GM18520 (cell line): ENCODE measurements around the gene TM4SF18.

ENCODE experiments used
- ATAC-seq: cut with Tn5 transposase; IDR thresholded peaks from one replicate; pipeline ENCODE4 v1.9.1; 2021; ENCODE audit not compliant: unreplicated experiment

TM4SF18 gene

DNA sequence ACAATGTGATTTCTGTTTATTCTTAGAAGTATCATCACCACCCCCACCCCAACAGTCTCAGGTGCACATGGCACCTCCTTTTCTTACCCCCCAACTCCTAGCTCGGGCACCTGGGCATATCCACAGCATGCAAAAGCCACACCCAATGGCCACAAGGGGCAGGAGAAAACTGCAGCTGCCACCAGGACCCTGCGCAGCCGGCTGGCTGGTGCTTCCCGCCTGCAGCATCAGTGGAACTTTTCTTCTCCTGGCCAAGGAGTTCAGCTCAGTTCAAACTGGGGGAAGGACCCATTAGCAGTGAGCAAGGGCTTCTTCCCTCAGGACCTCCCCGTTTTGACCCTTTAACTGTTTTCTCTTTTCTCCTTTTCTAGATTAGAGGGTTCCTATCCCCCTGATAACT lies 44.8 kb downstream of the TM4SF18 start:
- ATAC-seq: no peak

DNA sequence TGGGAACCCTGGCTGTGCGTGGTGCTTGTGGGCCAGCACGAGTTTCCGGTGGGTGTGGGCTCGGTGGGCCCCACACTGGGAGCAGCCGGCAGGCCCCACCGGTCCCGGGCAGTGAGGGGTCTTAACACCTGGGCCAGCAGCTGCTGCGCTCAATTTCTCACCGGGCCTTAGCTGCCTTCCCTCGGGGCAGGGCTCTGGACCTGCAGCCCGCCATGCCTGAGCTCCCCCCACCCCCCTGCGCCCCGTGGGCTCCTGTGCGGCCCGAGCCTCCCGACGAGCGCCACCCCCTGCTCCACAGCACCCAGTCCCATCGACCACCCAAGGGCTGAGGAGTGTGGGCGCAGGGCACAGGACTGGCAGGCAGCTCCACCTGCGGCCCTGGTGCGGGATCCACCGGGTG lies 49.4 kb downstream of the TM4SF18 start:
- ATAC-seq: no peak

DNA sequence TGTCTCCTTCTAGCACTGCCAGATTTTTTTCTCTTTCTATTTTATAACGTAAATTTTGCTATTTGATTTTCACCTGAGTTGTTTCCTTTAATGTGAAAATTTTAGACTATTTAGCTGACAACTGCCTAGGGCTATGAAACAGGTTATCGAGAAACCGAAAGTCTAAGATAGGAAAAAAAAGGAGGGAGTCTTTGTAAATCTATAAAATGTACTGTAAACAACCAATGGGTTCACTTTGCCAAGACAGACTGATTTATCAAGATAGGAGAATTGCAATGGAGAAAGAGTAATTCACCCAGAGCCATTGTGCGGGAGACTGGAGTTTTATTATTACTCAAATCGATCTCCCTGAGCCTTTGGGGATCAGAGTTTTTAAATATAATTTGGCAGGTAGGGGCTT lies 50.0 kb downstream of the TM4SF18 start:
- ATAC-seq: no peak

DNA sequence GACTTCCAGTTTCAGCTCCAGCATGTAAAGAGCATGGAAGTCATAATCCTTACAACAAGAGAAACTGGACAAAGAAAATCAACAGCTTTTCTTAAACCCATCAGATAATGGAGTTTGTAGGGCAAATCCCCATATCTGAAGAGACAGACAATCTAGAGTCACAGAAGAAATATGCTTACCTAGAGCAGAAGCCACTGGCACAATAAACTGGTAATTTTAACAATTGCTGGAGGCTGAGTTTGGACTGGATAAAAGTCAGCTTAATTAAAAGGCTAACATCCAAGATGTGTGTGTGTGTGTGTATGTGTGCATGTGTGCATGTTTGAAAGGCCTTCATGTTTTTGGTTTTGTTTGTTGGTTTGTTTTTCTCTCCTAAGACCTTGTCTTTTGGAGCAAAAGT lies 50.6 kb downstream of the TM4SF18 start:
- no peak for ATAC-seq

DNA sequence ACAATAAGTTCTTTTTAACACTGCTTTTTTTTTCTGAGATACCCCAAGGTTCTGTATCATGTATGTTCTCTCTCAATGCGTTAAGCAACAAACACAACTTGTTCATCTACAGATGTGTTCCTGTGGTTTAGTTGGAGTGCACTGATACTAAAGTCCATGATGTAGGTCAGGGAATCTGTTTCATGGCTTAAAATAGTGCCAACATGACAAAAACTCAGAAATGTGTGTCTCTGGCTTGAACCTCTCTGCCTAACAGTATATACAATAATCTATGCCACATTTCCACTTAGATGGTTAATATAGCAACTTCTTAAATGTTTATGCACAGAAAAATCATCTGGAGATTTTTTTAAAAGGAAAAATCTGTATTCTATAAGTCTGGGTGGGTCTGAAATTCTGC lies 51.1 kb downstream of the TM4SF18 start:
- no peak for ATAC-seq

DNA sequence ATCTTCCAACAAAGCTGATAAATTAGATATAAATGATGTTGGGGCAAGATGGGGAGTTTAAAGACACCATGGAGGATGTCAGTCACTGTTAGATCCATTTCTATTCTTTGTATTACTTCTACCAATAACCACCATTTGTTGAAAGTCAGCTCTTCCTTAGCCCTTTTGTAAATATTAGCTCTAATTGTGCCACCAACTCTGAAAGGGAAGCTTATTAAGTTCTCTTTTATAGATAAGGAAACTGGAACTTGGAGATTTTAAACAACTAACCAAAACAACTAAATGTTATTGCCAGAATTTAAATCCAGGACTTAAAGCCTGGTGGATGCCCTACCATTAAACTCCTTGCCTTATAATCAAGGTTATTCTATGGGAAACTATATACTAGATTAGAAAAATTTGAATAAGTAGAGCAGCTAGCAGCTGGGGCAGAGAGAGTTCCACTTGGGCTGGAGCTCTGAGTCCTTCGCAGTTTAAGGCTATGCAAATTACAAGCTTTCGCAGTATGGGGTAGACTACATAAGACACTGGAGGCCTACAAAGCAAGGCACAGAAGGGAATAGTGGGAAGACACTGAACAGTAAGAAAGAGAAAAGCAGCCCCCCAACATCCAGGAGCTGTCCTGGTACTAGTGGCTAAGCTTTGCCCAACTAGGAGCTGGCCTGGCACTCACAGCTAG lies 52.6 kb downstream of the TM4SF18 start:
- ATAC-seq: no peak

DNA sequence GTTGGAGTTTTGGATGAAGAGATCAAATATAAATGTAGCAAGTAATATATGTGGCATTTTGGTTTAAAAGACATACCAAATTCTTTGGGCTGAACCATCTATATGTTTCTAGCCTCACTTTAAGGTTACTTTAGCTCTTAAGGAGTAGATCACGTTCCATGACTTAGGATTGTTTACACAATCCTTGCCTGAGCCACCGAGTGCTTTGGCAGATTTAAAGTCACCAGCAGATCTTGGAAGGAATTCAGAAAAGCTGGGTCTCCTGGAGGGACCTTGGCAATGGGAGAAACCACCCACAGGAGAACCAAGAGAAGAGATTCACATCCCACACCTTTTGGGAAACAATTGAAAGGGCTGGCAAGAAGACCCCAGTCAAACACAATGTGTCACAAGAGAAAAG lies 54.5 kb downstream of the TM4SF18 start:
- no peak for ATAC-seq

DNA sequence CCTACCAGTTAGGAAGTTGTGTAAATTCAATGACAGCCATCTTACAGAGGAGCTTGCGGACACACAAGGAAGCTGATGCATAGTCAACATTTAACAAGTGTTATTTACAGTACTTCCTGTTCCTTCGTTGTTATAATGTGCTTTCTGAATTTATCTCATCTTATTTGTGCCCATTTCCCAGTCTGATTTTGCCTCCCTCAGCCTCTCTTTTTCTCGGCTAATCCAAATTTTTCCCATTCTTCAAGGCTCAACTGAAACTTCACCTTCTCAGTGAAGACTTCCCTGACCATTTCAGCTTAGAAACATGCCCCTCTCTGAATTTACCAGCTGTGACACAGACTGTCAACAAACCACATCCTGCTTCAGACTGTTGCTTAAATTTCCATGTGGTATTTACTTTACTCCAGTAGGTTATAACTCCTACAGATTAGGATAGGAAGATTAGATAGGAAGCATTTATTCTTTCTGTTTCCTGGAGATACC lies 56.1 kb downstream of the TM4SF18 start:
- ATAC-seq: peak; percentile 47

DNA sequence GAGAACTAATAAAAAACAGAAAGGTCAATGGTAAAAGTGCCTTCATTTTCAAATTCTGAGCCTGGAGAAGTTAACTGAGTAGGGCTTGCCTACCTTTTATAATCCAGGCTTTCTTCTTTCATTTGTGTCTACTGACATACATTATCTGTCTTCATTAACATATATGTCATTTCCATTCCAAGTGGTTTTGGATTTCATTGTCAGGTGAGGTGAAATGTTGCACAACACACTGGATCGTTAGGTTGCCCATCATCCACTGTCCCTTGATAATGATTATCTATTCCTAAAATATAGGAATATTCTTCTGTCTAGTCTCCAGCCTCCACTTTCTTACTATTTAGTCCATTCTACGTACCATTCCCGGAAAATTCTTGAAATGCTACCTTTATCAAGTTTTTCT lies 56.8 kb downstream of the TM4SF18 start:
- no peak for ATAC-seq

DNA sequence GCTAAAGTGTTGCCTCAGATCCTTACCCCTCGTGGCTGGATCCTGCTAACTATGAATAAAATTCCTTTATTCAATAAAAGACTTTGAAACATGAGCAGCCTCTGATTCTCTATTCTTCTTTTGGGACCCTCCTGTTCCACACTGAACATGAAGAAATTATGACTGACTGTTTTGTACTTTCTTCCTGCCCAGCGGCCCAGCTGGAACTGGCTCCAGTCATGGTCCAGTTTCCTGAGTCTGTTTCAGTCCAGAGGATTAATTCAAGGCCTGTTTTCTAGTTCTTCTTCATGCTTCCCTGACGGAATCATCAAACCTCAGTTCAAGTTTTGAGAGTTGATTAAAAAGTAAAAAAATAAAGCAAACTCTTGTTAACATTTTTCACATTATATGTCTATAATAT lies 59.2 kb downstream of the TM4SF18 start:
- no peak for ATAC-seq

DNA sequence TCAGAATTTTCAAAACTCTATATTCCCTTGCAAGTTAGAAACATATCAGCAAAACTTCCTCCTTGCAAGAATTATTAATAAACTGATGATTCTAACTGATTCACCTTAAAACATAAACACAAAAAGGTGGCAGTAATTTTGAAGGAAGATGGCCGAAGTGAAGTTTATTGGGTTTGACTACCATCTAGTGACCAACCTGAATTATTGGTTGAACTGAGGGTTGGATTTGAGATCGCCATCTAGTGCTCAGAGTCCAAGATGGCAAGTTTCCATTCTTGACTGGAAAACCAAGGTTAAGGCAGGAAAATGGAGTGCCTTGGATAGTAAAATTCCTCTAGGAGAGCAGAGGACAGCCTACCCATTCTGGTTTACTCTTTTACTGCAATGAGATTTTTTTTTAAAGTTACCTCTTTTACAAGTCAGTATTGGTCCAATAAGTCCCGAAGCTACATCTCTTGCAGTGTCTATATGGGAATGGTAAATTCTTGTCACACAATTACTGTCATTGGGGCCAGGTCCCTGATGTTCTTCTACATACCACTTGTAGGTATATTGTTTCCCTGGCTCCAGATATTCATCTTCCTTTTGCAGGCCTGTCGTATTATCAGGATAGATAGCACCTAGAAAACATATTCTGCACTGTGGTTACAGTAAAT lies 60.2 kb downstream of the TM4SF18 start:
- peak; percentile 60 for ATAC-seq

DNA sequence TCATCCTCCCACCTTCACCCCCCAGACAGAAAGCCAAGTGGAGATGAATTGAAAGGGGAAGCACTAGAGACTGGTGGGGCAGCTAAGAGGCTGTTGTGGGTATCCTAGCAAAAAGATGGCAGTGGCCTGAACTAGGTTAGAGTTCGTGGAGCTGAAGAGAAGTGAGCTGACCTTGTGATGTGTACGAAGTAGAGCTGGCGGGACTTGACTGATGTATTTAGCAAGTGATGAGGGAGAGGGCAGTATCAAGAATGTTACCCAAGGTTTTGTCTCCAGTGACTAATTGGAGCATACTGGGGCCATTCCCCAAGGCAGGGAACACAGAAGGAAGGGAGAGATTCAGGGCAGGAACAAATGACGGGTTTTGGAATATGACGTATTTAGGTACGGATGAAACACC lies 61.8 kb downstream of the TM4SF18 start:
- no peak for ATAC-seq

DNA sequence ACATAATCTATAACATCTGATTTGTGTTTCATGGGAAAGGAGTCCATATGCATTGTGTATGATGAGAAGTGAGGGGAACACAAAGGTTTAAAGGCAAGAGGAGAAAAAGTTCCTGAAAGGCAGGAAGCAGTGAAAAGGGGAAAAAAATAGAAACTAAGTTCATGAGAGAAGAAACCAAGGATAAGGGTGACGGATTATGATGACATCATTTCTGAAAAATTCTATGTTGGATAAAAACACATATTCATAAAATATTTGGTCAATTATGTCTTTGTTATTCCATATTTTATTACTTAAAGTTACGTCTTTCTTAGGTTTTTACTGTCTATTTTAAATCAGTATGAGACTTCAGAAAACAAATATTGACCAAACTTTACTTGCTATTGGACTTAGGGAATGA lies 63.3 kb downstream of the TM4SF18 start:
- no peak for ATAC-seq

DNA sequence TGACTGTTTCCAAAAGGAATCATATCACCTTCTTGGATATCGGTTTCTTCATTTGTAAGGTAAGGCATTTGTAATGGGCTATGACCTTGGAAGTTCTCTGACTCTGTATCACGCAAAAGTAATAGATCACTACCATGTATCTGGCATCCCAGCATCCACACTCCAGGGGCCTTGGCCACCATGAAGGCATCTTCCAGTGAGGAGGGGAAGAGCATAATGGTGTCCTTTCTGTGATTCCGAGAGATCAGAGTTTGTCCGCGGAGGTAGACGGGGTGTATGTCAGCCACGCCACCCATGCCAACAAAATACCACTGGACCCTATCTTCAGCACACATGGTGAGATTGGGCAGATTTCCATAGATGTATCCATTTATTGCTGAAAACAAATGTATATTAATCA lies 63.7 kb downstream of the TM4SF18 start:
- ATAC-seq: no peak
